MM.1S (cell line): ENCODE measurements around the gene ANLN.

Experiments
- DNase-seq: peaks from one replicate; pipeline ENCODE4 v3.0.0-alpha.2; 2015
- H2AFZ ChIP-seq: fragments of 300-600 bp; sonication (generic); 2 replicates; pipeline ENCODE4 v1.6.0; 2016; ENCODE audit warnings: antibody characterized with exemption, low read length
- H3F3A ChIP-seq: fragments of 300-600 bp; sonication (generic); 2 replicates; pipeline ENCODE4 v1.6.1; 2016; ENCODE audit warnings: mild to moderate bottlenecking, antibody characterized with exemption, low read length, moderate library complexity, mixed read lengths; ENCODE audit not compliant: insufficient read depth
- H3K27ac ChIP-seq: fragments of 300-600 bp; sonication (generic); 2 replicates; pipeline ENCODE4 v1.5.1; 2016; ENCODE audit warnings: mild to moderate bottlenecking, low read length
- H3K27me3 ChIP-seq: fragments of 300-600 bp; sonication (generic); replicated peaks from 2 replicates; pipeline ENCODE4 v1.6.0; 2016; ENCODE audit warnings: low read length; ENCODE audit not compliant: insufficient read depth
- H3K36me3 ChIP-seq: fragments of 300-600 bp; sonication (generic); replicated peaks from 2 replicates; pipeline ENCODE4 v1.6.1; 2016; ENCODE audit warnings: mild to moderate bottlenecking, low read length, mixed read lengths; ENCODE audit not compliant: insufficient read depth
- H3K4me1 ChIP-seq: fragments of 300-600 bp; sonication (generic); 2 replicates; pipeline ENCODE4 v1.6.1; 2016; ENCODE audit warnings: low read length, mixed read lengths
- H3K4me2 ChIP-seq: fragments of 300-600 bp; sonication (generic); 2 replicates; pipeline ENCODE4 v1.6.0; 2016; ENCODE audit warnings: low read depth, low read length
- H3K4me3 ChIP-seq: fragments of 300-600 bp; sonication (generic); 2 replicates; pipeline ENCODE4 v1.5.1; 2016; ENCODE audit warnings: low read length, mixed read lengths
- H3K79me2 ChIP-seq: fragments of 300-600 bp; sonication (generic); 2 replicates; pipeline ENCODE4 v1.6.1; 2016; ENCODE audit warnings: mixed run types, low read length, mixed read lengths
- H3K9ac ChIP-seq: fragments of 300-600 bp; sonication (generic); 2 replicates; pipeline ENCODE4 v1.6.1; 2016; ENCODE audit warnings: low read length, mixed read lengths
- H3K9me2 ChIP-seq: fragments of 300-600 bp; sonication (generic); replicated peaks from 2 replicates; pipeline ENCODE4 v1.6.1; 2016; ENCODE audit warnings: mild to moderate bottlenecking, low read length, mixed read lengths; ENCODE audit not compliant: insufficient read depth
- H3K9me3 ChIP-seq: fragments of 300-600 bp; sonication (generic); replicated peaks from 2 replicates; pipeline ENCODE4 v1.6.1; 2016; ENCODE audit warnings: mild to moderate bottlenecking, low read length, mixed read lengths; ENCODE audit not compliant: insufficient read depth
- H4K20me1 ChIP-seq: fragments of 300-600 bp; sonication (generic); 2 replicates; pipeline ENCODE4 v1.6.1; 2016; ENCODE audit warnings: mild to moderate bottlenecking, low read length, moderate library complexity, mixed read lengths; ENCODE audit not compliant: insufficient read depth
- CTCF ChIP-seq: fragments of 300-600 bp; sonication (generic); IDR thresholded peaks from 2 replicates; pipeline ENCODE4 v1.5.1; 2016; ENCODE audit warnings: antibody characterized with exemption, low read length, mixed read lengths
- EZH2 ChIP-seq: fragments of 300-600 bp; sonication (generic); optimal IDR thresholded peaks from 2 replicates; pipeline ENCODE3; 2017; ENCODE audit warnings: low read depth, mild to moderate bottlenecking, antibody characterized with exemption, low read length, mixed read lengths
- EZH2phosphoT487 ChIP-seq: fragments of 300-600 bp; sonication (generic); IDR thresholded peaks from 2 replicates; pipeline ENCODE4 v1.6.1; 2018; ENCODE audit warnings: antibody characterized with exemption, low read length

The ANLN gene

GRCh38 chr7:36400036-36400435, 10.4 kb downstream of the ANLN start:
- no peak overlapping the region for H3K27ac ChIP-seq
- H2AFZ ChIP-seq: no peak overlapping the region
- H3K79me2 ChIP-seq: peaks cover 80% of the 10 kb centered on the region
- H3F3A ChIP-seq: no peaks in the 10 kb centered on the region
- no peak overlapping the region for H3K4me3 ChIP-seq
- no peaks in the 10 kb centered on the region for H3K9me3 ChIP-seq
- DNase-seq: no peak
- H3K4me1 ChIP-seq: peaks cover 8% of the 10 kb centered on the region; the same call in 1 of the 2 replicates
- H3K9me2 ChIP-seq: no peaks in the 10 kb centered on the region
- H3K4me2 ChIP-seq: no peak overlapping the region
- H3K9ac ChIP-seq: no peak overlapping the region
- TF ChIP-seq EZH2phosphoT487 (no peak), EZH2 (no peak), CTCF (no peak)
- H4K20me1 ChIP-seq: no peaks in the 10 kb centered on the region
- H3K27me3 ChIP-seq: no peaks in the 10 kb centered on the region
- H3K36me3 ChIP-seq: peaks cover 28% of the 10 kb centered on the region

- no peak overlapping the region for H3K27ac ChIP-seq
- no peak overlapping the region for H2AFZ ChIP-seq
- H3K27me3 ChIP-seq: no peaks in the 10 kb centered on the region
- H4K20me1 ChIP-seq: no peaks in the 10 kb centered on the region
- no peak for DNase-seq
- no peak overlapping the region for H3K4me3 ChIP-seq
- no peak overlapping the region for H3K9ac ChIP-seq
- H3K4me1 ChIP-seq: peaks cover 8% of the 10 kb centered on the region; the same call in 1 of the 2 replicates
- no peaks in the 10 kb centered on the region for H3K9me3 ChIP-seq
- peaks cover 80% of the 10 kb centered on the region for H3K79me2 ChIP-seq
- H3K36me3 ChIP-seq: peaks cover 28% of the 10 kb centered on the region
- no peaks in the 10 kb centered on the region for H3F3A ChIP-seq
- TF ChIP-seq CTCF: no peak
- no peak for TF ChIP-seq EZH2
- TF ChIP-seq EZH2phosphoT487: no peak
- no peak overlapping the region for H3K4me2 ChIP-seq
- H3K9me2 ChIP-seq: no peaks in the 10 kb centered on the region
Measured at GRCh38 chr7:36400606-36401005, 10.9 kb downstream of the ANLN start.

- H3K36me3 ChIP-seq: peaks cover 23% of the 10 kb centered on the region
- no peak for TF ChIP-seq EZH2
- TF ChIP-seq EZH2phosphoT487: no peak
- TF ChIP-seq CTCF: no peak
- peaks cover 71% of the 10 kb centered on the region for H3K79me2 ChIP-seq
- H3K27me3 ChIP-seq: no peaks in the 10 kb centered on the region
- H3K4me3 ChIP-seq: no peak overlapping the region
- no peak overlapping the region for H2AFZ ChIP-seq
- H3K4me2 ChIP-seq: no peak overlapping the region
- H3K27ac ChIP-seq: no peak overlapping the region
- H3F3A ChIP-seq: no peaks in the 10 kb centered on the region
- no peaks in the 10 kb centered on the region for H4K20me1 ChIP-seq
- no peak for DNase-seq
- H3K4me1 ChIP-seq: peaks cover 8% of the 10 kb centered on the region; the same call in 1 of the 2 replicates
- H3K9me2 ChIP-seq: no peaks in the 10 kb centered on the region
- H3K9ac ChIP-seq: no peak overlapping the region
- no peaks in the 10 kb centered on the region for H3K9me3 ChIP-seq
Measured at GRCh38 chr7:36403452-36403851, 13.8 kb downstream of the ANLN start.
